Measurements from ENCODE around the gene PLCL1. TPM values are rescaled to one million over a fixed set of nuclear protein-coding genes. Genes with fewer than 3 reads are reported as not detected.

Gene PLCL1
- total and polyA plus RNA-seq, 8 donors = 0.38 to 1.5 (median 0.73) TPM

DNA sequence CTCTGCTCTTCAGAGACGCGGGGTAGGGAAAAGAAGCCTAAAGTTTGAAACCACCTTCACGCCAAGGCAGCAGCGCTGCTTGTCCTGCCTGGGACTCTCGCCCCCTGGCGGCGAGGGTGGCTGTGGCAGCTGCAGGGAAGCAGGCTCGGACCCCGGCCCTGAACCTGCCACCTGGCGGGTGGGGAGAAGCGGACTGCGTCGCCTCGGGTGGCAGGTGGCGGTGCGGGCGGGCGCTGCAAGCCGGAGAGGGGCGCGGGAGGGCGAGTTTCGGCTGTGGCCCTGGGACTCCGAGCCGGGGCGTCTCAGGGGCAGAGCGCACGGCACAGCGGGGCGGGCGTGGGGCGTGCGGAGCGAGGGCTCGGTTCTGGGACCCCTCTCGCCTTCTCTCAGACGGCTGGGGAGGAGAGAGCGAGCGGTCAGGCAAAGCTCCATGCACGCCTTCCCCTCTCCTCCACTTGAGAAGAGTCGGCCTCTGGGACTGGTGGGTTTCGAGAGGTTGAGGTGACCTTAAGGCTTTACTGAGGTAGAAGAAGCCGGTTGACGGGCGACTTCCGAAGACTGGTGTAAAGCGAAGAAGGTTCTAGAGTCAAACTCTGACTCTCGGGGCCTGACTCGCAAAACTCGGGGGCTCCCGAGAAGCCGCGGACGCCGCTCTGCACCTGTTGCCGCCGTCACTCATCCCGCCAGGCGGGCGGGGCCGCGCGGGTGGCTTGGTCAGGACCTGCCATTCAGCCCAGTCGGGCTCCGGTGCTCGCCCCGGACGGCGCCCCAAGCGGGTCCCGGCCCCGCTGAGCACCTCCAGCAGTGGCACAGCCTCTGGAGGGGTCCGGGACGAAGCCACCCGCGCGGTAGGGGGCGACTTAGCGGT is 18.1 kb upstream of the PLCL1 start:
- Histone ChIP-seq H3K27ac (no peak overlapping the region), H3K27me3 (peaks cover 0 to 13% (median 0%) of the 10 kb centered on the region in 4 donors), H3K4me1 (no peaks in the 10 kb centered on the region), H3K9me3 (no peaks in the 10 kb centered on the region), H3K4me3 (peak overlapping the region; percentile 27 to 51 (median 36)), H3K36me3 (no peaks in the 10 kb centered on the region)
- FAIRE-seq (no peak), ATAC-seq (peak; percentile 81 to 96 (median 90)), DNase-seq (peak; percentile 27 to 85 (median 48))
- WGBS, 2 donors = 4 to 6% methylated on average over 75 to 79 of the region's 79 CpGs
- intact Hi-C loops (cut with DNase I) = no loop called here
- TF ChIP-seq, protein P1, sequence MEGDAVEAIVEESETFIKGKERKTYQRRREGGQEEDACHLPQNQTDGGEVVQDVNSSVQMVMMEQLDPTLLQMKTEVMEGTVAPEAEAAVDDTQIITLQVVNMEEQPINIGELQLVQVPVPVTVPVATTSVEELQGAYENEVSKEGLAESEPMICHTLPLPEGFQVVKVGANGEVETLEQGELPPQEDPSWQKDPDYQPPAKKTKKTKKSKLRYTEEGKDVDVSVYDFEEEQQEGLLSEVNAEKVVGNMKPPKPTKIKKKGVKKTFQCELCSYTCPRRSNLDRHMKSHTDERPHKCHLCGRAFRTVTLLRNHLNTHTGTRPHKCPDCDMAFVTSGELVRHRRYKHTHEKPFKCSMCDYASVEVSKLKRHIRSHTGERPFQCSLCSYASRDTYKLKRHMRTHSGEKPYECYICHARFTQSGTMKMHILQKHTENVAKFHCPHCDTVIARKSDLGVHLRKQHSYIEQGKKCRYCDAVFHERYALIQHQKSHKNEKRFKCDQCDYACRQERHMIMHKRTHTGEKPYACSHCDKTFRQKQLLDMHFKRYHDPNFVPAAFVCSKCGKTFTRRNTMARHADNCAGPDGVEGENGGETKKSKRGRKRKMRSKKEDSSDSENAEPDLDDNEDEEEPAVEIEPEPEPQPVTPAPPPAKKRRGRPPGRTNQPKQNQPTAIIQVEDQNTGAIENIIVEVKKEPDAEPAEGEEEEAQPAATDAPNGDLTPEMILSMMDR (IDR thresholded peaks at IDR 0.05) = peak in 2 of 4 donors; percentile 33 to 54

DNA sequence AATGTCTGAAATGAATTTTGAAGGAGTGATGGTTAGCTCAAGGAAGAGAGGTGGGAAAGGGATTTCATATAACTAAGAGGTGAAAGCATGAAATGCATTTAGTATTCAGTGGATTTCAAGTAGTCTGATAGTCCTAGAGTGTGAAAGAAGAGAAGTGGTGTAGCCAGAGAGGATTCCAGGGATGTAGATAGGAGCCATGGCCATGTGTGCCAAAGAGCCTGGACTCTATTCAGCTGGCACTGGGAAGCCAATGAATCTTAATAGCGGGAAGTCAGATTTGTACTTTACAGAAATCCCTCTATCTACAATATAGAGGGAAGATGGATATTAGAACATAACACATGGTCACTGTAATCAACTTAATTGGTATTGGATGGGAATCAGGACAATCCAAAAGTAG is 10.9 kb upstream of the PLCL1 start:
- no peaks in the 10 kb centered on the region for H3K36me3 ChIP-seq
- TF ChIP-seq, protein P1 (IDR thresholded peaks at IDR 0.05) = no peak
- FAIRE-seq (no peak), DNase-seq (no peak), ATAC-seq (no peak)
- no peak overlapping the region for H3K4me3 ChIP-seq
- intact Hi-C loops (cut with DNase I) = no loop called here
- H3K4me1 ChIP-seq = no peaks in the 10 kb centered on the region
- no peak overlapping the region for H3K27ac ChIP-seq
- H3K27me3 ChIP-seq = peaks cover 0 to 3% (median 0%) of the 10 kb centered on the region in 4 donors
- WGBS, 2 donors = 72 to 78% methylated on average over 1 of the region's 1 CpG
- H3K9me3 ChIP-seq = no peaks in the 10 kb centered on the region

DNA sequence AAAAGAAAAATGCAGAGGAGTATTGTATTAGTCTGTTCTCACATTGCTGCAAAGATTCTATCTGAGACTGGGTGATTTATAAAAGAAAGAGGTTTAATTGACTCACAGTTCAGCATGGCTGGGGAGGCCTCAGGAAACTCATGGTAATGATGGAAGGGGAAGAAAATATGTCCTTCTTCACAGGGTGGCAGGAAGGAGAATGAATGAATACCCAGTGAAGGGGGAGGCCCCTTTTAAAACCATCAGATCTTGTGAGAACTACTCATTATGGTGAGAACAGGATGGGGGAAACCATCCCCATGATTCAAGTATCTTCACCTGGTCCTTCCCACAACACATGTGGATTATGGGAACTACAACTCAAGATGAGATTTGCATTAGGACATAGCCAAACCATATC is 9.1 kb upstream of the PLCL1 start:
- intact Hi-C loops (cut with DNase I) = no loop called here
- no peak for DNase-seq
- H3K4me3 ChIP-seq = no peak overlapping the region
- no peak for ATAC-seq
- no peak overlapping the region for H3K27ac ChIP-seq
- H3K36me3 ChIP-seq = no peaks in the 10 kb centered on the region
- TF ChIP-seq, protein P1 (IDR thresholded peaks at IDR 0.05) = no peak
- H3K27me3 ChIP-seq = no peaks in the 10 kb centered on the region
- H3K4me1 ChIP-seq = no peaks in the 10 kb centered on the region
- no peak for FAIRE-seq
- H3K9me3 ChIP-seq = no peaks in the 10 kb centered on the region

GRCh38 chr2:197798187-197798586 is 6.2 kb upstream of the PLCL1 start:
- Histone ChIP-seq H3K4me3 (no peak overlapping the region), H3K4me1 (no peaks in the 10 kb centered on the region), H3K9me3 (no peaks in the 10 kb centered on the region), H3K36me3 (no peaks in the 10 kb centered on the region), H3K27ac (no peak overlapping the region), H3K27me3 (no peaks in the 10 kb centered on the region)
- ATAC-seq = no peak
- intact Hi-C loops (cut with DNase I) = no loop called here
- no peak for FAIRE-seq
- DNase-seq = no peak
- TF ChIP-seq, protein P1 (IDR thresholded peaks at IDR 0.05) = no peak
- 55 to 71% methylated on average over 4 of the region's 4 CpGs for WGBS, 2 donors

DNA sequence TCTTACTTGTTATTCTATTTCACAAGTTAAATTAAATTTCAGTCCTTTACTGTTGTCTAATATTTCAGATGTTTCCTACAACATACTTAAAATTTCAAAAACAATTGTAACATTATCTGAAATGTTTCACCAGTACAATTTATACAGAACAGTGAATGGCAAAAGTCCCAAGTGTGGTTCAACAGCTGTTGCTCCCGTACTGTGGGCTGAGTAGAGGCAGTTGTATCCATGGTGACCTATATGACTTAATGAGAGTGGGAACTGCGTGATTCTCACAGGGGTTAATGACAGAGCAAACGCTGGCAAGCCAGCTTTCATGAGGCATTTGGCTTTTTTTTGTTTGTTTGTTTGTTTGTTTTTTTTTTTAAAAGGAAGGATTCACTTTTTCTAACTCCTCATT is 5.3 kb upstream of the PLCL1 start:
- FAIRE-seq = no peak
- Histone ChIP-seq H3K4me1 (peaks cover 0 to 4% (median 2%) of the 10 kb centered on the region in 3 donors), H3K4me3 (no peak overlapping the region), H3K27me3 (no peaks in the 10 kb centered on the region), H3K27ac (no peak overlapping the region), H3K9me3 (no peaks in the 10 kb centered on the region), H3K36me3 (no peaks in the 10 kb centered on the region)
- 60 to 71% methylated on average over 3 of the region's 3 CpGs for WGBS, 2 donors
- TF ChIP-seq, protein P1 (IDR thresholded peaks at IDR 0.05) = no peak
- intact Hi-C loops (cut with DNase I) = no loop called here
- ATAC-seq = no peak
- DNase-seq = no peak
